Vagina (tissue), 2 donors: Measurements from ENCODE around the gene ARHGAP10. TPM values are rescaled to one million over a fixed set of nuclear protein-coding genes. Genes with fewer than 3 reads are reported as not detected.

ENCODE experiments used
- DNase-seq, 2 donors: peaks; one replicate each; pipeline ENCODE4 v3.0.0-alpha.2; 2017; ENCODE audit errors: extremely low spot score in 2 of 2
- H3K27ac ChIP-seq: fragments of 200-600 bp; sonication (generic); one replicate; pipeline ENCODE4 v1.5.1; 2019
- H3K27me3 ChIP-seq: fragments of 200-600 bp; sonication (generic); one replicate; pipeline ENCODE4 v1.5.1; 2019
- H3K36me3 ChIP-seq, 2 donors: fragments of 200-600 bp; sonication (generic); one replicate each; pipeline ENCODE4 v1.5.1; 2017 to 2019
- H3K4me1 ChIP-seq: fragments of 200-600 bp; sonication (generic); one replicate; pipeline ENCODE4 v1.5.1; 2019
- H3K4me3 ChIP-seq, 2 donors: fragments of 200-600 bp; sonication (generic); 1 replicate in 1 of 2; 2 replicates in 1 of 2; pipeline ENCODE4 v1.5.1; 2016 to 2019
- H3K9me3 ChIP-seq: fragments of 200-600 bp; sonication (generic); one replicate; pipeline ENCODE4 v1.5.1; 2019
- CTCF ChIP-seq, 3 experiments: fragments of 450-650 bp in 2 of 3; fragments of 200-600 bp in 1 of 3; sonication (generic) in 1 of 3; IDR thresholded peaks; one replicate each; pipeline ENCODE4 v1.5.1; 2017 to 2019; ENCODE audit warnings: antibody characterized with exemption in 3 of 3, mild to moderate bottlenecking in 2 of 3, moderate library complexity in 2 of 3
- POLR2A ChIP-seq, 2 donors: fragments of 450-650 bp; IDR thresholded peaks; one replicate each; pipeline ENCODE4 v1.6.1; 2017; ENCODE audit warnings: antibody characterized with exemption in 2 of 2, mild to moderate bottlenecking in 2 of 2, moderate library complexity in 2 of 2
- POLR2AphosphoS5 ChIP-seq, 2 donors: sonication (generic); formaldehyde crosslinking; IDR thresholded peaks; one replicate each; pipeline ENCODE4 v1.9.0; 2017; ENCODE audit warnings: antibody characterized with exemption in 2 of 2, mild to moderate bottlenecking in 2 of 2, low read depth in 1 of 2; ENCODE audit not compliant: insufficient read depth in 1 of 2
- intact Hi-C: fragments of 100-400 bp; cut with DNase I; formaldehyde crosslinking; loops from one replicate; pipeline ENCODE4 v1.15.1; 2023
- total RNA-seq: library from RNA; depleted of rRNA; stranded (reverse); fragments of >200 nt; gene quantifications from one replicate; pipeline ENCODE4 v1.2.3, GENCODE V29; 2016

ARHGAP10 gene
- total RNA-seq, 1 donor from 2014 or later = 55.5 TPM

- Histone ChIP-seq H3K4me1 (peaks cover 66% of the 10 kb centered on the region), H3K27ac (no peak overlapping the region), H3K36me3 (no peaks in the 10 kb centered on the region), H3K4me3 (no peak overlapping the region), H3K27me3 (no peaks in the 10 kb centered on the region), H3K9me3 (no peaks in the 10 kb centered on the region)
- TF ChIP-seq POLR2A (IDR thresholded peaks at IDR 0.05) (no peak), POLR2AphosphoS5 (IDR thresholded peaks at IDR 0.05; ENCODE audit: insufficient read depth in 1 of 2, low read depth in 1 of 2) (no peak), CTCF (IDR thresholded peaks at IDR 0.05) (no peak)
- intact Hi-C loops = no loop called here
- DNase-seq = no peak
Measured at GRCh38 chr4:147811878-147812277, 80.0 kb downstream of the ARHGAP10 start.

- Histone ChIP-seq H3K36me3 (no peaks in the 10 kb centered on the region), H3K27me3 (no peaks in the 10 kb centered on the region), H3K27ac (peak overlapping the region; percentile 34), H3K9me3 (no peaks in the 10 kb centered on the region), H3K4me3 (no peak overlapping the region), H3K4me1 (peaks cover 70% of the 10 kb centered on the region)
- DNase-seq = no peak
- no peak for TF ChIP-seq CTCF (IDR thresholded peaks at IDR 0.05)
- no peak for TF ChIP-seq POLR2AphosphoS5 (IDR thresholded peaks at IDR 0.05; ENCODE audit: insufficient read depth in 1 of 2, low read depth in 1 of 2)
- TF ChIP-seq POLR2A (IDR thresholded peaks at IDR 0.05) = no peak
- intact Hi-C loops = no loop called here
Measured at GRCh38 chr4:147813109-147813773, 81.4 kb downstream of the ARHGAP10 start.

DNA sequence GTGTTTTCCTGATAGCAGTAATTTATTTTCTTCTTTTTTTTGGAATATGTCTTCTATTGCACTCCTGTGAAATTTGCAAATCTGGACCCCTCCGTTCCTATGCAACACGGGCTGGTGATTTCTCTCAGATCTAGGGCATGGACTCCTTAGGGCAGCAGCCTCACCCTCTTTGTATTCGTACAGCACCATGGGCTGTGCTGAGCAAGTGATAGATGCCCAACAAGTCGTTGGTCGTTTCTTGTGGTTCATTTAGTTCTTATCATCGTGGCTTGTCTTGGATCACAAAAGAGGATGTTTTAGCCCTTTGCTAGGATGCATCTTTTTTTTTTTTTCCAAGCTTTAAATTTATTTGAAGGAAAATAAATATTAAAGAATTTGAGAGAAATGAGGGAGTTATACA, 82.1 kb downstream of the ARHGAP10 start:
- H3K36me3 ChIP-seq = no peaks in the 10 kb centered on the region
- intact Hi-C loops = no loop called here
- H3K4me3 ChIP-seq = no peak overlapping the region
- no peaks in the 10 kb centered on the region for H3K27me3 ChIP-seq
- H3K27ac ChIP-seq = no peak overlapping the region
- H3K4me1 ChIP-seq = peaks cover 63% of the 10 kb centered on the region
- TF ChIP-seq POLR2AphosphoS5 (IDR thresholded peaks at IDR 0.05; ENCODE audit: insufficient read depth in 1 of 2, low read depth in 1 of 2) (no peak), POLR2A (IDR thresholded peaks at IDR 0.05) (no peak), CTCF (IDR thresholded peaks at IDR 0.05) (no peak)
- no peaks in the 10 kb centered on the region for H3K9me3 ChIP-seq
- DNase-seq = no peak

DNA sequence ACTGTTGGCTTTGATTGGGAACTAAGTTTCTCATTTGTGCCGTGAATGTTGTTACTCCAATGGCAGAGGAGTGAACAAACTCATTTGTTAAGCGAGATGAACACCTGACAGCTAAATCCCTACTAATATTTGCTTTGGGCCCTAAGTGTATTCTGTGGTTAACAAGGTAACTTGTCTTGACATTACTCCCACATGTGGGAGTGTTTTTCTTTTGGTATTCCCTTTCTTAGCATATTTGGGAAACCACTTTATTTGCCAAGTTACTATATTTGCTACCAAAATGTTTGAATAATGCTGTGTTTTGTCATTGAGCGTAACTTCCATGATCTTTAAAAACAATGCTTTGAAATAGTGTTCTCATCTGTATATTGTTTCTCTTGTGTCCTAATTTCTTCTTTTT, 82.5 kb downstream of the ARHGAP10 start:
- H3K27ac ChIP-seq = no peak overlapping the region
- no peak overlapping the region for H3K4me3 ChIP-seq
- H3K27me3 ChIP-seq = no peaks in the 10 kb centered on the region
- no peaks in the 10 kb centered on the region for H3K9me3 ChIP-seq
- H3K36me3 ChIP-seq = no peaks in the 10 kb centered on the region
- TF ChIP-seq CTCF (IDR thresholded peaks at IDR 0.05) (no peak), POLR2AphosphoS5 (IDR thresholded peaks at IDR 0.05; ENCODE audit: insufficient read depth in 1 of 2, low read depth in 1 of 2) (no peak), POLR2A (IDR thresholded peaks at IDR 0.05) (no peak)
- no peak for DNase-seq
- intact Hi-C loops = no loop called here
- peaks cover 62% of the 10 kb centered on the region for H3K4me1 ChIP-seq

GRCh38 chr4:147815741-147816140, 83.9 kb downstream of the ARHGAP10 start:
- H3K36me3 ChIP-seq = no peaks in the 10 kb centered on the region
- no peak for TF ChIP-seq POLR2AphosphoS5 (IDR thresholded peaks at IDR 0.05; ENCODE audit: insufficient read depth in 1 of 2, low read depth in 1 of 2)
- TF ChIP-seq CTCF (IDR thresholded peaks at IDR 0.05) = no peak
- TF ChIP-seq POLR2A (IDR thresholded peaks at IDR 0.05) = no peak
- H3K9me3 ChIP-seq = no peaks in the 10 kb centered on the region
- H3K4me1 ChIP-seq = peaks cover 64% of the 10 kb centered on the region
- H3K4me3 ChIP-seq = no peak overlapping the region
- H3K27ac ChIP-seq = peak overlapping the region; percentile 18
- intact Hi-C loops = no loop called here
- H3K27me3 ChIP-seq = no peaks in the 10 kb centered on the region
- no peak for DNase-seq
